H1 (cell line): ENCODE data around the gene ITGB5. TPM values are rescaled to one million over a fixed set of nuclear protein-coding genes. Genes with fewer than 3 reads are reported as not detected.

Experiments
- CTCF ChIA-PET: fragments of 300-600 bp; sonication (Branson Sonifier 250); formaldehyde crosslinking; loops from one replicate; lab custom pipeline; 2021; ENCODE audit not compliant: partially characterized antibody; lab: Charles Lee
- POLR2A ChIA-PET: fragments of 300-600 bp; sonication (Branson Sonifier 250); formaldehyde crosslinking; loops from one replicate; lab custom pipeline; 2021; ENCODE audit warnings: inconsistent platforms; ENCODE audit not compliant: partially characterized antibody; lab: Charles Lee
- DNase-seq, 2 experiments: peaks; one replicate each; pipeline versions ENCODE4 v3.0.0 to v3.0.0-alpha.2; 2010 to 2022; ENCODE audit warnings: low spot score in 2 of 2, low read depth in 1 of 2, mixed read lengths in 1 of 2
- FAIRE-seq: peaks from 2 replicates; lab custom pipeline; 2011; peaks lifted over from hg19 to GRCh38; lab: Jason Lieb, UNC
- H2AFZ ChIP-seq: 2 replicates; pipeline ENCODE4 v1.8.1; 2012; ENCODE audit warnings: low read length, inconsistent platforms
- H2AK5ac ChIP-seq: 2 replicates; pipeline ENCODE4 v1.6.1; 2013; ENCODE audit warnings: low read depth, low read length
- H2BK120ac ChIP-seq: replicated peaks from 2 replicates; pipeline ENCODE3; 2013; ENCODE audit warnings: low read depth, low read length, inconsistent platforms
- H2BK12ac ChIP-seq: 2 replicates; pipeline ENCODE4 v1.6.1; 2013; ENCODE audit warnings: low read depth, low read length
- H2BK15ac ChIP-seq: 2 replicates; pipeline ENCODE4 v1.6.1; 2013; ENCODE audit warnings: low read length
- H2BK20ac ChIP-seq: 2 replicates; pipeline ENCODE4 v1.6.1; 2013; ENCODE audit warnings: low read length
- H2BK5ac ChIP-seq: 2 replicates; pipeline ENCODE4 v1.6.1; 2013; ENCODE audit warnings: low read depth, low read length
- H3K14ac ChIP-seq: 2 replicates; pipeline ENCODE4 v1.6.1; 2013; ENCODE audit warnings: inconsistent platforms; ENCODE audit not compliant: insufficient read length
- H3K18ac ChIP-seq: 2 replicates; pipeline ENCODE4 v1.6.1; 2013; ENCODE audit warnings: low read length; ENCODE audit errors: extremely low read depth
- H3K23ac ChIP-seq: 2 replicates; pipeline ENCODE4 v1.6.1; 2013; ENCODE audit warnings: inconsistent platforms; ENCODE audit not compliant: insufficient read length
- H3K23me2 ChIP-seq: 2 replicates; pipeline ENCODE4 v1.6.1; 2013; ENCODE audit warnings: low read depth, low read length
- H3K27ac ChIP-seq: 2 replicates; pipeline ENCODE4 v1.6.1; 2011; ENCODE audit warnings: low read depth, low read length, inconsistent platforms
- H3K27me3 ChIP-seq, 4 experiments: replicated peaks in 1 of 4; 1 replicate in 1 of 4; 2 replicates in 3 of 4; pipeline versions ENCODE4 v1.6.1 to v1.8.1; 2011 to 2013; ENCODE audit warnings: low read length in 3 of 4, mild to moderate bottlenecking in 3 of 4, inconsistent platforms in 2 of 4, mixed read lengths in 2 of 4, moderate library complexity in 1 of 4; ENCODE audit not compliant: control insufficient read depth in 3 of 4, insufficient read depth in 3 of 4; ENCODE audit errors: extremely low read depth in 1 of 4
- H3K36me3 ChIP-seq, 4 experiments: 2 replicates each; pipeline versions ENCODE4 v1.6.1 to v1.8.1; 2011 to 2013; ENCODE audit warnings: mild to moderate bottlenecking in 4 of 4, low read length in 3 of 4, moderate library complexity in 2 of 4, control low read depth in 1 of 4, inconsistent platforms in 1 of 4; ENCODE audit not compliant: insufficient read depth in 4 of 4, control insufficient read depth in 2 of 4
- H3K4ac ChIP-seq: replicated peaks from 2 replicates; pipeline ENCODE3; 2013; ENCODE audit warnings: low read length, low read depth, mixed read lengths, inconsistent platforms; ENCODE audit not compliant: insufficient read length
- H3K4me1 ChIP-seq, 4 experiments: replicated peaks in 1 of 4; 1 replicate in 1 of 4; 2 replicates in 3 of 4; pipeline versions ENCODE4 v1.6.1 to v1.8.1; 2011 to 2013; ENCODE audit warnings: low read length in 3 of 4, inconsistent platforms in 2 of 4, mixed read lengths in 1 of 4; ENCODE audit not compliant: insufficient read depth in 4 of 4, control insufficient read depth in 3 of 4
- H3K4me2 ChIP-seq, 2 experiments: 2 replicates each; pipeline versions ENCODE4 v1.6.1 to v1.8.1; 2011 to 2013; ENCODE audit warnings: low read depth in 2 of 2, low read length in 2 of 2, control low read depth in 1 of 2, inconsistent platforms in 1 of 2, mild to moderate bottlenecking in 1 of 2; ENCODE audit not compliant: insufficient read depth in 1 of 2
- H3K4me3 ChIP-seq, 4 experiments: fragments of 200-600, 300-600 bp in 1 of 4; sonication (generic), shearing (Covaris generic), sonication (Bioruptor Twin) in 1 of 4; 2 replicates each; pipeline versions ENCODE4 v1.5.1 to v1.8.1; 2011 to 2016; ENCODE audit warnings: low read length in 4 of 4, low read depth in 3 of 4, control low read depth in 2 of 4, inconsistent platforms in 2 of 4, mild to moderate bottlenecking in 2 of 4, mixed read lengths in 1 of 4, moderate library complexity in 1 of 4; ENCODE audit not compliant: insufficient read depth in 2 of 4; ENCODE audit errors: extremely low read depth in 1 of 4
- H3K56ac ChIP-seq: replicated peaks from 2 replicates; pipeline ENCODE3; 2013; ENCODE audit warnings: low read depth, mild to moderate bottlenecking, mixed read lengths, low read length, inconsistent platforms; ENCODE audit not compliant: insufficient read length
- H3K79me1 ChIP-seq: 2 replicates; pipeline ENCODE4 v1.6.1; 2013; ENCODE audit warnings: low read depth, low read length, control low read depth
- H3K79me2 ChIP-seq, 2 experiments: 2 replicates each; pipeline versions ENCODE4 v1.6.1 to v1.8.1; 2012 to 2013; ENCODE audit warnings: low read length in 2 of 2, mild to moderate bottlenecking in 2 of 2, inconsistent platforms in 1 of 2; ENCODE audit not compliant: insufficient read depth in 2 of 2, control insufficient read depth in 1 of 2
- H3K9ac ChIP-seq, 4 experiments: replicated peaks in 1 of 4; 1 replicate in 1 of 4; 2 replicates in 3 of 4; pipeline versions ENCODE4 v1.6.1 to v1.8.1; 2011 to 2013; ENCODE audit warnings: low read depth in 3 of 4, low read length in 3 of 4, control low read depth in 2 of 4, mild to moderate bottlenecking in 2 of 4, moderate library complexity in 2 of 4, inconsistent platforms in 1 of 4; ENCODE audit errors: extremely low read depth in 1 of 4
- H3K9me3 ChIP-seq, 2 experiments: 2 replicates each; pipeline versions ENCODE4 v1.6.1 to v1.8.1; 2012 to 2013; ENCODE audit warnings: mild to moderate bottlenecking in 2 of 2, moderate library complexity in 2 of 2, control low read depth in 1 of 2, inconsistent platforms in 1 of 2, low read depth in 1 of 2, low read length in 1 of 2, mixed read lengths in 1 of 2; ENCODE audit not compliant: insufficient read depth in 2 of 2
- H4K20me1 ChIP-seq, 2 experiments: replicated peaks in 1 of 2; 2 replicates each; pipeline versions ENCODE3 to v1.8.1; 2011 to 2013; ENCODE audit warnings: inconsistent platforms in 2 of 2, low read length in 2 of 2, mild to moderate bottlenecking in 1 of 2; ENCODE audit not compliant: insufficient read depth in 2 of 2, control insufficient read depth in 1 of 2
- H4K5ac ChIP-seq: 2 replicates; pipeline ENCODE4 v1.6.1; 2013; ENCODE audit warnings: low read length, low read depth, mixed read lengths, inconsistent platforms; ENCODE audit not compliant: insufficient read length
- H4K8ac ChIP-seq: 2 replicates; pipeline ENCODE4 v1.8.0; 2013; ENCODE audit warnings: mild to moderate bottlenecking, moderate library complexity, low read length, inconsistent platforms; ENCODE audit not compliant: insufficient read depth; ENCODE audit errors: extremely low read depth
- H4K91ac ChIP-seq: replicated peaks from 2 replicates; pipeline ENCODE3; 2013; ENCODE audit warnings: low read length, mixed read lengths, inconsistent platforms; ENCODE audit not compliant: insufficient read length
- FOSL1 ChIP-seq: IDR thresholded peaks from 2 replicates; pipeline ENCODE4 v1.6.1; 2011; ENCODE audit warnings: mild to moderate bottlenecking, low read depth, low read length, moderate library complexity; ENCODE audit not compliant: insufficient read depth
- HDAC6 ChIP-seq: IDR thresholded peaks from one replicate; pipeline ENCODE4 v1.7.1; 2012; ENCODE audit warnings: low read depth, mild to moderate bottlenecking, inconsistent platforms, low read length, moderate library complexity
- KDM4A ChIP-seq: IDR thresholded peaks from one replicate; pipeline ENCODE4 v1.7.1; 2012; ENCODE audit warnings: low read depth, mild to moderate bottlenecking, moderate library complexity, low read length, inconsistent platforms; ENCODE audit not compliant: severe bottlenecking
- MAFK ChIP-seq: IDR thresholded peaks from 2 replicates; pipeline ENCODE4 v1.6.1; 2012; ENCODE audit warnings: low read depth, mild to moderate bottlenecking, improper control_type of control experiment, low read length
- RFX5 ChIP-seq: IDR thresholded peaks from 2 replicates; pipeline ENCODE4 v1.6.1; 2011; ENCODE audit warnings: low read depth, low read length, improper control_type of control experiment, borderline replicate concordance
- WGBS, 2 experiments: shearing (Covaris generic) in 1 of 2; methylation state at CpG; one replicate each; pipeline versions ENCODE4 v1.1.6 to v1.1.7; 2013 to 2015; ENCODE audit warnings: low lambda C conversion rate in 2 of 2, mixed read lengths in 2 of 2, inconsistent platforms in 1 of 2, low coverage in 1 of 2, missing lambda C conversion rate in 1 of 2; ENCODE audit not compliant: insufficient replicate concordance in 2 of 2, insufficient coverage in 1 of 2, insufficient read length in 1 of 2; ENCODE audit errors: extremely low coverage in 1 of 2, missing lambda C conversion rate in 1 of 2; 5-methylcytosine and 5-hydroxymethylcytosine counted together
- polyA plus RNA-seq, 7 experiments: library from polyadenylated mRNA; depleted of rRNA in 3 of 7; stranded (reverse) in 5 of 7; unstranded in 2 of 7; fragments of >200 nt in 5 of 7; fragments of 200-250 nt in 2 of 7; gene quantifications; 1 replicate in 5 of 7; 2 replicates in 1 of 7; 4 replicates in 1 of 7; pipeline versions ENCODE4 v1.2.1 to v1.2.3, GENCODE V29; 2011 to 2013; ENCODE audit warnings: missing spikeins in 2 of 7, mixed read lengths in 2 of 7
- total RNA-seq: library from RNA; stranded (reverse); fragmentation: NEBNext Ultra II Directional; extraction: Animal tissue kit (Norgen Biotek cat#: 25700); gene quantifications from 2 replicates; pipeline ENCODE4 v1.2.1, GENCODE V29; 2021

The ITGB5 gene
- total and polyA plus RNA-seq, 2 of the 8 experiments (the other 6 are each of a cell fraction or from before 2014, with no cell fraction given) = 101 to 268 TPM

DNA sequence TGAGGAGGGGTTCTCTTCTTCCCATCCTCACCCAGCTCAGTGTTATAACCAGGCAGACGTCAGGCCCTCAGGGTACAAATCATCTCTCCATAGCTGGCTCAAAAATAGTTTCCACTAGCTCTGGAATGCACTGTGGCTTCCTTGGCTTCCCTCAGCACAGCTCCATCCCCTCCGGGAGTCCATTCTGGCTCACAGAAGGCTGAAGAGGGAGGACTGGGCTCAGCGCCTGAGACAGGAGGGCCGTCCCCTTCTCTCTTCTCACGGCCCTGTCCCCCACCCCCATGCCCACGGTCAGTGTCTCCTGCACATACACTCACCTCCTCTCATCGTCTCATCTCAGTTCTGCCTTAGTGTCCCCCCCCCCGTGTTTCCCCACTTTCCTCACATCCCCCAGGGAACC, 106.8 kb downstream of the ITGB5 start:
- H4K91ac ChIP-seq = no peak overlapping the region
- FAIRE-seq (no peak), DNase-seq (no peak)
- H3K9me3 ChIP-seq = no peaks in the 10 kb centered on the region
- ChIA-PET POLR2A (interaction anchor here (0.6 to 1.3 kb wide), 7 partner anchors 11 to 107 kb away, joined by 3 to 4 read pairs (median 3); partner anchors contain the start of gene ITGB5), CTCF (interaction anchor here (0.6 to 4.0 kb wide), 10 partner anchors 18 to 148 kb away, joined by 3 to 17 read pairs (median 4); no protein-coding TSS in a partner anchor)
- peak overlapping the region; percentile 86 for H2BK5ac ChIP-seq
- H3K4me3 ChIP-seq = no peak overlapping the region
- H3K23ac ChIP-seq = no peak overlapping the region
- 71% methylated on average over 2 of the region's 8 CpGs; no CpG with 5 or more reads in 1 of the 2 experiments for WGBS, 2 experiments
- H4K20me1 ChIP-seq = peaks cover 0 to 2% of the 10 kb centered on the region in 2 experiments
- no peaks in the 10 kb centered on the region for H3K23me2 ChIP-seq
- H3K79me1 ChIP-seq = no peaks in the 10 kb centered on the region; the same call in 1 of the 2 replicates
- H2AFZ ChIP-seq = no peak overlapping the region
- TF ChIP-seq HDAC6 (no peak), KDM4A (no peak), MAFK (no peak), FOSL1 (no peak), RFX5 (no peak)
- H3K36me3 ChIP-seq = peaks cover 0 to 4% (median 0%) of the 10 kb centered on the region in 4 experiments; a peak in 3 of 8 replicates
- H2BK20ac ChIP-seq = peak overlapping the region; percentile 63; the same call in 1 of the 2 replicates
- no peak overlapping the region for H4K5ac ChIP-seq
- 0 out of 2 replicates have a peak overlapping the region, but pooled peaks have one; percentile 22 for H2BK15ac ChIP-seq
- H3K79me2 ChIP-seq = no peaks in the 10 kb centered on the region
- no peak overlapping the region for H3K4ac ChIP-seq
- peak overlapping the region; percentile 30; the same call in 1 of the 2 replicates for H3K27ac ChIP-seq
- no peak overlapping the region for H3K4me2 ChIP-seq
- H2BK12ac ChIP-seq = no peak overlapping the region
- 0 out of 2 replicates have a peak overlapping the region, but pooled peaks have one; percentile 18 for H2AK5ac ChIP-seq
- H3K27me3 ChIP-seq = no peaks in the 10 kb centered on the region
- H4K8ac ChIP-seq = no peak overlapping the region
- no peak overlapping the region for H2BK120ac ChIP-seq
- no peak overlapping the region for H3K56ac ChIP-seq
- no peak overlapping the region for H3K14ac ChIP-seq
- H3K9ac ChIP-seq = no peak overlapping the region
- H3K4me1 ChIP-seq = peaks cover 0 to 12% (median 6%) of the 10 kb centered on the region in 4 experiments; a peak in 6 of 7 replicates
- 0 out of 2 replicates have a peak overlapping the region, but pooled peaks have one; percentile 39 for H3K18ac ChIP-seq
